Measurements from ENCODE around the gene TSG101.

DNA sequence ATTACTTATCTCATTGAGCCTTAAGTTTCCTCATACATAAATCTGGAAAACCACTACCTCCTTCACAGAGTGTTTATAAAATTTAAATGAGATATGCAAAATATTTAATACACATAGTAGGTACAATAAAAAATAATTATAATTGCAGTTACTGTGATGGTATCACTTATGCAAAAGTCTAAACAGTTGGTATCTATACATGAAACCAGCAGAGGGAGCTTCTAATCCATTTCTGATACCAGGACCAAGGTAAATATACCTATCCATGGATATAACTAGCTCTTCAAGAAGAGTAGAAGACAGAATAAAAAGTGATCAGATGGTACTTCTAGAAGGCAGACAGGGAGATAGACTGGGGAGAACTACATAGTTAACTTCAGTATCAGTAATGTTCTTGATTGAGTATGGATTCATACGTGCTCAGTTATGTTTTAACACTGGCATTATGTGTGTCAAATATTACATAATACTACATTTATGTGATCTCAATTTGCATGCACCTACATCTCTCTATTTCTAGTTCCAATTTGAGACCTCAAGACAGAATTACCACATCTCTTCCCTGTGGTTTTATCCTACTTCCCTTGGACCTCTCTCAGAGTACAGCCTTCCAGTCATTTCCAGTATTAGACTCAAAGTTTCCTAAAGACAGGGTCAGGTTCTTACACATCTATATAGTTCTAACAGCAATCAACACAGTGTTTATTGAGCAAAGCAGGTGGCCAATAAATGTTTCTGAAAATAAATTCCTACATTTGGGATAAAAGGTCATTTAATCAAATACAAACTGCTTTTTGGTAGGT lies 13.7 kb upstream of the TSG101 start:
- TF ChIP-seq, protein P1, sequence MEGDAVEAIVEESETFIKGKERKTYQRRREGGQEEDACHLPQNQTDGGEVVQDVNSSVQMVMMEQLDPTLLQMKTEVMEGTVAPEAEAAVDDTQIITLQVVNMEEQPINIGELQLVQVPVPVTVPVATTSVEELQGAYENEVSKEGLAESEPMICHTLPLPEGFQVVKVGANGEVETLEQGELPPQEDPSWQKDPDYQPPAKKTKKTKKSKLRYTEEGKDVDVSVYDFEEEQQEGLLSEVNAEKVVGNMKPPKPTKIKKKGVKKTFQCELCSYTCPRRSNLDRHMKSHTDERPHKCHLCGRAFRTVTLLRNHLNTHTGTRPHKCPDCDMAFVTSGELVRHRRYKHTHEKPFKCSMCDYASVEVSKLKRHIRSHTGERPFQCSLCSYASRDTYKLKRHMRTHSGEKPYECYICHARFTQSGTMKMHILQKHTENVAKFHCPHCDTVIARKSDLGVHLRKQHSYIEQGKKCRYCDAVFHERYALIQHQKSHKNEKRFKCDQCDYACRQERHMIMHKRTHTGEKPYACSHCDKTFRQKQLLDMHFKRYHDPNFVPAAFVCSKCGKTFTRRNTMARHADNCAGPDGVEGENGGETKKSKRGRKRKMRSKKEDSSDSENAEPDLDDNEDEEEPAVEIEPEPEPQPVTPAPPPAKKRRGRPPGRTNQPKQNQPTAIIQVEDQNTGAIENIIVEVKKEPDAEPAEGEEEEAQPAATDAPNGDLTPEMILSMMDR (IDR thresholded peaks at IDR 0.05; ENCODE audit: low read length), result peak; percentile 71
- TF ChIP-seq EZH2 (IDR thresholded peaks at IDR 0.05; ENCODE audit: borderline replicate concordance, low read length), result no peak

All from OCI-LY1 (cell line).